Right lobe of liver (tissue), 4 donors: ENCODE data around the gene MUC5AC.

Experiments
- CTCF ChIP-seq, 4 donors: fragments of 200-600 bp in 3 of 4; fragments of 450-650 bp in 1 of 4; IDR thresholded peaks; one replicate each; pipeline versions ENCODE4 v1.5.1 to v1.8.0; 2016 to 2022; ENCODE audit warnings: antibody characterized with exemption in 4 of 4, mild to moderate bottlenecking in 2 of 4
- POLR2A ChIP-seq: fragments of 450-650 bp; IDR thresholded peaks from one replicate; pipeline ENCODE4 v1.6.1; 2017; ENCODE audit warnings: antibody characterized with exemption, mild to moderate bottlenecking
- donor health status: DM: no; HTN: no; CAD: no.
- donor health status: DM: no; HTN: no; CAD: no.
- donor health status: DM: no; HTN: yes; CAD: no.

- TF ChIP-seq POLR2A (no peak), CTCF (IDR thresholded peaks at IDR 0.05) (no peak)
These were observed 30.7 kb upstream of the MUC5AC start for GRCh38 chr11:1126935-1127663.
